T-helper 1 cell (primary cell): ENCODE results near the gene NPIPB6.

Experiments used
- DNase-seq, 5 donors: peaks; one replicate each; pipeline ENCODE4 v3.0.0-alpha.2; 2012 to 2020

The NPIPB6 gene

GRCh38 chr16:28321700-28322411 lies 41.5 kb downstream of the NPIPB6 start:
- no peak for DNase-seq

- no peak for DNase-seq
Observed at GRCh38 chr16:28320741-28321140, 42.6 kb downstream of the NPIPB6 start.

GRCh38 chr16:28320023-28320561 lies 43.2 kb downstream of the NPIPB6 start:
- no peak for DNase-seq

- no peak for DNase-seq
Observed at GRCh38 chr16:28319476-28320022, 43.8 kb downstream of the NPIPB6 start.

GRCh38 chr16:28318042-28318744 lies 45.1 kb downstream of the NPIPB6 start:
- no peak for DNase-seq

GRCh38 chr16:28317040-28317880 lies 46.0 kb downstream of the NPIPB6 start:
- peak; percentile 37 to 67 (median 57) for DNase-seq

- DNase-seq = no peak
Observed at GRCh38 chr16:28316054-28316453, 47.3 kb downstream of the NPIPB6 start.

GRCh38 chr16:28313587-28313986 lies 49.7 kb downstream of the NPIPB6 start:
- DNase-seq = no peak

- no peak for DNase-seq
Observed at GRCh38 chr16:28312327-28312726, 51.0 kb downstream of the NPIPB6 start.

- DNase-seq = no peak
Observed at GRCh38 chr16:28311913-28312312, 51.4 kb downstream of the NPIPB6 start.

- DNase-seq = no peak
Observed at GRCh38 chr16:28311413-28311812, 51.9 kb downstream of the NPIPB6 start.

GRCh38 chr16:28310796-28311195 lies 52.5 kb downstream of the NPIPB6 start:
- no peak for DNase-seq

GRCh38 chr16:28309811-28310311 lies 53.4 kb downstream of the NPIPB6 start:
- peak; percentile 41 to 91 (median 69) for DNase-seq

GRCh38 chr16:28308794-28309584 lies 54.3 kb downstream of the NPIPB6 start:
- DNase-seq = no peak

- no peak for DNase-seq
Observed at GRCh38 chr16:28307936-28308335, 55.4 kb downstream of the NPIPB6 start.

- DNase-seq = no peak
Observed at GRCh38 chr16:28304214-28304613, 59.1 kb downstream of the NPIPB6 start.

- DNase-seq = no peak
Observed at GRCh38 chr16:28303132-28303531, 60.2 kb downstream of the NPIPB6 start.

GRCh38 chr16:28301620-28302019 lies 61.7 kb downstream of the NPIPB6 start:
- DNase-seq = no peak

GRCh38 chr16:28301154-28301553 lies 62.2 kb downstream of the NPIPB6 start:
- no peak for DNase-seq

GRCh38 chr16:28300327-28300726 lies 63.0 kb downstream of the NPIPB6 start:
- no peak for DNase-seq

- DNase-seq = no peak
Observed at GRCh38 chr16:28298511-28298878, 64.8 kb downstream of the NPIPB6 start.
